Peyer's patch (tissue), 4 donors: ENCODE data around the gene SLC7A10. TPM values are rescaled to one million over a fixed set of nuclear protein-coding genes. Genes with fewer than 3 reads are reported as not detected.

ENCODE experiments used
- DNase-seq, 3 donors: peaks; one replicate each; pipeline ENCODE4 v3.0.0-alpha.2; 2017 to 2019
- H3K27ac ChIP-seq, 4 donors: fragments of 200-600 bp; sonication (generic); one replicate each; pipeline ENCODE4 v1.5.1; 2016 to 2019
- H3K27me3 ChIP-seq, 2 donors: fragments of 200-600 bp; sonication (generic); one replicate each; pipeline ENCODE4 v1.5.1; 2019
- H3K36me3 ChIP-seq, 3 donors: fragments of 200-600 bp; sonication (generic); one replicate each; pipeline ENCODE4 v1.5.1; 2016 to 2019
- H3K4me1 ChIP-seq, 4 donors: fragments of 200-600 bp; sonication (generic); one replicate each; pipeline ENCODE4 v1.5.1; 2016 to 2019
- H3K4me3 ChIP-seq, 4 donors: fragments of 200-600 bp; sonication (generic); 1 replicate in 3 of 4; 2 replicates in 1 of 4; pipeline ENCODE4 v1.5.1; 2016 to 2019; ENCODE audit warnings: mild to moderate bottlenecking in 1 of 4
- H3K9me3 ChIP-seq, 4 donors: fragments of 200-600 bp; sonication (generic); one replicate each; pipeline ENCODE4 v1.5.1; 2016 to 2019; ENCODE audit warnings: mild to moderate bottlenecking in 1 of 4
- POLR2A ChIP-seq, 2 donors: fragments of 450-650 bp; IDR thresholded peaks; one replicate each; pipeline ENCODE4 v1.5.1; 2017; ENCODE audit warnings: antibody characterized with exemption in 2 of 2, mild to moderate bottlenecking in 2 of 2, moderate library complexity in 2 of 2
- total RNA-seq, 4 donors: library from RNA; depleted of rRNA; stranded (reverse); fragments of >200 nt; gene quantifications; one replicate each; pipeline ENCODE4 v1.1.0, GENCODE V29; 2016
- TF ChIP-seq, protein P1 (sequence below), 6 experiments: fragments of 450-650 bp in 4 of 6; fragments of 200-600 bp in 2 of 6; sonication (generic) in 1 of 6; IDR thresholded peaks; one replicate each; pipeline ENCODE4 v1.5.1; 2017 to 2019; ENCODE audit warnings: antibody characterized with exemption in 6 of 6, mild to moderate bottlenecking in 3 of 6, moderate library complexity in 1 of 6

Gene SLC7A10
- total RNA-seq, 4 donors from 2014 or later: not detected

DNA sequence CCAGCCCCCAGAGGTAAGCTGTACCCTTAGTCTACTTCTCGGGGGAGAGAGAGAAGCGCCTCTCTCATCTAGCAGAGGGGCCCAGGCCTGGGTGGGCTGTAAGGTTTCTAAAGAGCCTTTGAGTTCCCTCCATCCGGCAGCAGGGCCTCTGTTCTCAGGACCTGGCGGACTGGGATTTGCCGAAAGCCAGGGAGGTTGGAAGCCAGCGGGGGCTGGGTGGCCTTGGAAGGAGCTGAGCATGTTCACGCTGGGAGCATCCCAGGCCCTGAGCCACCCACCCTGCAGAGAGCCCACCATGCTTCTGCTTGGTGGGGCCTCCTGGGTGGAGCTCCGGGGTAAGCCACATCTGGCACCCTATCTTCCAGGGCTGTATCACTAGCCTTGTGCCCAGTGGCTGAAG, 7.8 kb downstream of the SLC7A10 start:
- Histone ChIP-seq H3K9me3 (no peaks in the 10 kb centered on the region), H3K27ac (no peak overlapping the region)

DNA sequence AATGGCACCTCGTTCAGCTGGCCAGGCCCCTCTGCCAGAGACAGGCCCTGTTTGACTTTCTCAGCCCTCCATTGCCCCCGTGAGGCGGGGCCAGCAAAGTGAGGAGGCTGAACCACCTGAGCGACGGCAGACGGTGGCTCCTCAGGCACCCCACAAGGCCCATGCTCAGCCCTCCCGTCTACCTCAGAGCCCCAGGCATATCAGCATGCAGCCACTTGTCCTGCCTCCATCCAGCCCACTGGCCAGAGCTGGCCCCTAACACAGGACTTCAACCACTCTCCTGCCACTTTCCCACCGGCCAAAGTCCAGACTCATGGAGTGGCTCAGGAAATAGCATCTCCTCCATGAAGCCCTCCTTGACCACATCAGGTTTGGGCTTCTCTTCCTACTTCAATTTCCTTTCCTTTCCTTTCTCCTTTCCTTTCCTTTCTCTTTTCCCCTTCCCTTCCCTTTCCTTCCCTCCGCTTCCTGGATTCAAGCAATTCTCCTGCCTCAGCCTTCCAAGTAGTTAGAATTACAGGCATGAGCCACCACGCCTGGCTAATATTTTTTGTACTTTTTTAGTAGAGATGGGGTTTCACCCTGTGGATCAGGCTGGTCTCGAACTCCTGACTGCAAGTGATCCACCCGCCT, 9.3 kb downstream of the SLC7A10 start:
- TF ChIP-seq, protein P1, sequence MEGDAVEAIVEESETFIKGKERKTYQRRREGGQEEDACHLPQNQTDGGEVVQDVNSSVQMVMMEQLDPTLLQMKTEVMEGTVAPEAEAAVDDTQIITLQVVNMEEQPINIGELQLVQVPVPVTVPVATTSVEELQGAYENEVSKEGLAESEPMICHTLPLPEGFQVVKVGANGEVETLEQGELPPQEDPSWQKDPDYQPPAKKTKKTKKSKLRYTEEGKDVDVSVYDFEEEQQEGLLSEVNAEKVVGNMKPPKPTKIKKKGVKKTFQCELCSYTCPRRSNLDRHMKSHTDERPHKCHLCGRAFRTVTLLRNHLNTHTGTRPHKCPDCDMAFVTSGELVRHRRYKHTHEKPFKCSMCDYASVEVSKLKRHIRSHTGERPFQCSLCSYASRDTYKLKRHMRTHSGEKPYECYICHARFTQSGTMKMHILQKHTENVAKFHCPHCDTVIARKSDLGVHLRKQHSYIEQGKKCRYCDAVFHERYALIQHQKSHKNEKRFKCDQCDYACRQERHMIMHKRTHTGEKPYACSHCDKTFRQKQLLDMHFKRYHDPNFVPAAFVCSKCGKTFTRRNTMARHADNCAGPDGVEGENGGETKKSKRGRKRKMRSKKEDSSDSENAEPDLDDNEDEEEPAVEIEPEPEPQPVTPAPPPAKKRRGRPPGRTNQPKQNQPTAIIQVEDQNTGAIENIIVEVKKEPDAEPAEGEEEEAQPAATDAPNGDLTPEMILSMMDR (IDR thresholded peaks at IDR 0.05): no peak
- no peak for TF ChIP-seq POLR2A (IDR thresholded peaks at IDR 0.05)
- Histone ChIP-seq H3K36me3 (no peaks in the 10 kb centered on the region), H3K9me3 (no peaks in the 10 kb centered on the region), H3K27me3 (no peaks in the 10 kb centered on the region), H3K27ac (no peak overlapping the region), H3K4me3 (no peak overlapping the region), H3K4me1 (no peaks in the 10 kb centered on the region)
- DNase-seq: no peak

More for the DNA sequence above, 7.8 kb downstream of the SLC7A10 start:
- TF ChIP-seq POLR2A (IDR thresholded peaks at IDR 0.05): no peak
- TF ChIP-seq, protein P1 (IDR thresholded peaks at IDR 0.05): no peak
- Histone ChIP-seq H3K4me1 (no peaks in the 10 kb centered on the region), H3K4me3 (no peak overlapping the region), H3K36me3 (no peaks in the 10 kb centered on the region), H3K27me3 (no peaks in the 10 kb centered on the region)
- no peak for DNase-seq

DNA sequence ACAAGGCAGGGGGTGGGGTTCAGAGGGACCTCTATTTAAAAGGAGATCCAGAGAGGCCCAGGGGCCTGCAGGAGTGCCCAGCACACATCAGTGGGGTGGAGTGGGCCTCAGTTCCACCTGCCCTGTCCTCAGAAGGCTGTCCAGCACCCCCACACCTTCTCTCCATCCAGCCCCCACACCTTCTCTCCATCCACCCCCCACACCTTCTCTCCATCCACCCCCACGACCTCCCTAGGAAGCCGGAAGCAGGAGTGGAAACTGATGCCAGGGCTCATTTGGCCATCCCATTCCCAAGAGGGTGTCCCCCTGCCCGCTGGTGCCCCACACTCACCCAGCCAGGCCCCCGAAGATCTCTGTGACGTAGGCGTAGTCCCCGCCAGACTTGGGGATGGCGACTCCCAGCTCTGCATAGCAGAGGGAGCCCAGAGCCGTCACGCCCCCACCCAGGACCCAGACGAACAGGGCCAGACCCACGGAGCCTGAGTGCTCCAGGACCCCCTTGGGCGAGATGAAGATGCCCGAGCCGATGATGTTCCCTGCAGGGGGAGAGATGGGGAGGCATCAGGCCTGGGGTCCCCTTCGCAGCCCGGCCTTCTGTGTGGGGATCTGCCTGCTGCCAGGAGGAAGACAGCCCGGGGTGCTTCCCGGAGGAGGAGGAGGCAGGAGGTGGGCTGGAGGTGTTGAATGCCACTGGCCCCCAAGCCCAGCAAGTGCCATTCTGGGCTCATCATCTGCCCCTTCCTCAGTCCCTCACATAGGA, 10.0 kb downstream of the SLC7A10 start:
- no peak overlapping the region for H3K27ac ChIP-seq
- no peak for TF ChIP-seq POLR2A (IDR thresholded peaks at IDR 0.05)
- DNase-seq: no peak
- H3K4me3 ChIP-seq: no peak overlapping the region
- no peaks in the 10 kb centered on the region for H3K9me3 ChIP-seq
- no peaks in the 10 kb centered on the region for H3K27me3 ChIP-seq
- H3K36me3 ChIP-seq: no peaks in the 10 kb centered on the region
- no peaks in the 10 kb centered on the region for H3K4me1 ChIP-seq

DNA sequence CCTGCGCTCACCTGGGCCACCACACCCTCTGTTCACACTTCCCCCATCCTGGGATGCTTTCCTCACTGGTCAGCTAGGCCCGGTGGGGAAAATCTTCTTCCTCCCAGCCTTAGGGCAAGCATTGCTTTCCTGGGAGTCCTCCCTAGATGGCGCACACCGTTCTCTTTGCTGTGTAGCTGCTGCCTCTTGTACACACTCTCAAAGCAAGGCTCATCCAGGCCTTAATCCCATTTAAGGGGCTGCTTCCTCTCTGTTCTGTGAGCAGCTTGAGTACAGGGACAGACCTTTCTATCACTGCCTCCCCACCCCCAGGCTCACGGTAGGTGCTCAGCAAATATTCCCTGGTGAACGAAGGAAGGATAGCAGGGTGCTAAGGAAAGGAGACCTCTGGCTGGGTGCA, 11.1 kb downstream of the SLC7A10 start:
- H3K9me3 ChIP-seq: no peaks in the 10 kb centered on the region
- no peak for DNase-seq

DNA sequence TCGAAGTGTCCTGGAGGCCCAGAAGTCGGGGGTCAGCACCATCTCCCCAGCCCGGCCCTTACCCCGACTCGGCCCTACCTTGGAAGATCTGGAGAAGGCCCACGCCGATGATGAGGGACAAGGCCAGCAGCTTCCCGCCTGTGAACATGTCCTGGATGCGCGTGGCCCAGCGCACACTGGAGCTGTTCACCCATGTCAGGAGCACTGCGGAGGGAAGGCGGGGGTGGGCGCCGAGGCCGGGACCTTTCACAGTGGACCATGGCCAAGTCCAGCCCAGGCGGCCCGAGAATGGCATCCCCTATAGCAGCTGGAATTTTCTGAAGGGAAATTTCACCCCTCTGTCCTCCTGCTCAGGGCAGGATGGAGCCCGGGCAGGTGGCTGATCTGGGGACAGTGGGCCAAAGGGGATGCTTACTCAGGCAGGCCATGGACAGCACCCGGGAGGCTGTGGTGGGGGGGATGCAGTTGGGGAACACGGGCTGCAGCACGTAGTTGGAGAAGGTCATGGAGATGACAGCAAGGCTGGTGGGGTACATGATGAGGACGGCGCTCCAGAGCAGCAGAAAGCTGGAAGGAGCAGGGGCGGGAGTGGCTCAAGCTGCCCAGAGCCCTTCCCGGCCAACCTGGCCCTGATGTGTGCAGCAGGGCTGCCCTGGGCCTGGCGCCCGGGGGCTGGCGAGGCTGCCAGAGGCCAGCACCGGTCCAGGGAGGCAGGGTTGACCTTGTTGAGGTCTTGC, 13.0 kb downstream of the SLC7A10 start:
- H3K4me3 ChIP-seq: no peak overlapping the region

More for the DNA sequence above, 11.1 kb downstream of the SLC7A10 start:
- H3K27ac ChIP-seq: no peak overlapping the region
- H3K4me1 ChIP-seq: no peaks in the 10 kb centered on the region
- TF ChIP-seq POLR2A (IDR thresholded peaks at IDR 0.05): no peak
- TF ChIP-seq, protein P1 (IDR thresholded peaks at IDR 0.05): peak in 3 of 6 experiments; percentile 7 to 22 (median 9)
- no peaks in the 10 kb centered on the region for H3K27me3 ChIP-seq
- no peaks in the 10 kb centered on the region for H3K36me3 ChIP-seq
- no peak overlapping the region for H3K4me3 ChIP-seq

More for the DNA sequence above, 13.0 kb downstream of the SLC7A10 start:
- no peaks in the 10 kb centered on the region for H3K4me1 ChIP-seq
- H3K27me3 ChIP-seq: no peaks in the 10 kb centered on the region
- H3K9me3 ChIP-seq: no peaks in the 10 kb centered on the region
- no peaks in the 10 kb centered on the region for H3K36me3 ChIP-seq
- H3K27ac ChIP-seq: no peak overlapping the region
- DNase-seq: no peak
- no peak for TF ChIP-seq POLR2A (IDR thresholded peaks at IDR 0.05)
- TF ChIP-seq, protein P1 (IDR thresholded peaks at IDR 0.05): no peak
